DMS114 treated with DMSO at 0.1 percent for 48 hours (cell line): Measurements from ENCODE around the gene BOD1L1.

ENCODE experiments used
- DNase-seq: peaks from one replicate; lab custom pipeline; 2025; ENCODE audit not compliant: unreplicated experiment; lab: John Stamatoyannopoulos, UW

Gene BOD1L1

GRCh38 chr4:13540446-13541175 is 86.9 kb downstream of the BOD1L1 start:
- no peak for DNase-seq

- DNase-seq = no peak
These were observed 87.7 kb downstream of the BOD1L1 start for GRCh38 chr4:13539619-13540445.

DNA sequence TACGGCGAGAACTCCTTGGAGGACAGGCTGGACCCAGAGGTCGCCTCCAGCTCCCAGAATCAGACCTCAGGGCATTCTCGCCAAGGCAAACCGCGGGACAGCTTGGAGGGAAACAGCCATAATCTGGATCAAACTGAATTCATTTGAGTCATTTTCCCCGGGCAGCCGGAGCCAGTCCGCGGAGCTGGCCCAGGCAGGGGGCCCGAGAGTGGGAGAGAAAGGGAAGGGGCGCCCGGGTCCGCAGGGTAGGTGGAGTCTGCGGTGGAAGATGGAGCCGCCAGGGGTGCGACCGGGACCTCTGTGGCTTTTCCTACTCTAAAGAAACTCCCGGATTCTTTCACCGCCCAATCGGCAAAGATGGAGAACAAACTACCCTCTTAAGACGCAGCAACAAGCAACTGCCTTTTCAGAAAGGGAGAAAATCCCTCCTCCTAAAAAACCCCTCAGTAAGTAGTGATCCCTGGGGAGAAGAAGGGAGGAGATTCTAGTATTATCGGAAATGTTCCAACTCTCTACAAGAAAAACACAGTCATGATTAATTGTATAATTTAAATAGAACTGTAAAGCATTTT is 88.4 kb downstream of the BOD1L1 start:
- no peak for DNase-seq

DNA sequence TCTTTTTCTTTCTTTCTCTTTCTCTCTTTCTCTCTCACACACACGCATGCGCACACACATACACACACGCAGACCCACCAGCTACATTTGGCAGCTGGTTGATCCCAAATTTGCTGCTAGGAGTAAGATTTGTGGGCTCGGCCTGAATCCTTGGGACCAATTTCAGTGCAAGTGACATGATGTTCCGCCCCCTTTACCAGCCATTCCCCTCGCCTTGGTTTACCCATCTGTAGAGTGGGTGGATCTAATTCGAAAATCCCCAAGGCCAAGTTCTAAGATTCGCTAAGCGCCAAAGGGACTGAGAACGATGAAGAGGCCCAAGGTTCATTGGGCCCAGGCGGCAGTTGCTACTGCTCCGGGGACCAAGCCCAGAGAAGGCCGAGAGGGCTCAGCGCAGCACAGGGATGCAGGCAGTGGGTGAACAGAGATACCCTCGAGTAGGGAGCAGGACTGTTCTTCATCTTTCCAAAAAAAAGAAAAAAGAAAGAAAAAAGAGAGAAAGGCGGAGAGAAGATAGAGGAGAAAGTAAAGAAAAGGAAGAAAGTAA is 89.0 kb downstream of the BOD1L1 start:
- no peak for DNase-seq

- DNase-seq = no peak
These were observed 89.7 kb downstream of the BOD1L1 start for GRCh38 chr4:13537832-13538177.

DNA sequence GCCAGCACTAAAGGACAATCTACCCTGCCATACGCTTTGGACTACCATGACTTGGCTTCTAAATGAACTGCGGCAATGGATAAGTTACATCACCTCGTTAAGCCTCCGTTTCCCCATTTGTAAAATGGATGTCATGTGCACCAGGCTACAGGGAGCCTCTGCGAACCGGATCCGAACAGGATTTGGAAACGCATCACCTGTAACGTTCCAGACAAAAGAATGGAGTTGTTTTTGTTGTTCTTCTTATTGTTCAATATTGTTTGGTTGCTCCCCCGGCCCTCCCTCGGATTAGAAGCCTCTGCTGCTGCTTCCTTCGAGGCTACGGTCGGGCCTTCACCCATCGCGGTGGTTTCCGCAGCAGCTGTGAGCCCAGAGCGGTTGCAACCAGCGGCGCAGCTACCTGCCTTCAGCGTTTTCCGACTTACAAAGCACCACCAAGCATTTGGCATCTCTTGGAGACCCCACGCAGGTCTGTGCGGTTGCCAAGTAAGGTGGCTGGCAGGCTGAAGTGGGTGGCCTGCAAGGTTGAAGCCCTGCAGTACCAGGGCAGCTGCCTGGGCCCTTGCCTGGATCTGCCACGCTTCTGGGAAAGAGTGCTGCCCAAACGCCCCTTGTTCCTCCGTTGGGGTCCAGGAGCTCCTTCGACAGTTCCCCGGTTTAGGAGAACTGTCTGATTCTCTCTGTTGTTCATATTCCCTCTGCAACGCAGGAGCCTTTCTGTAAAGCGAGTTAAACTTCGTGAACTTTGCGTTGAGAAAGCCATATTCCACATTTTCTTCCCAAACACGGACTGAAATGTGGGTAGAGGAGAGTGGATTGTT is 90.3 kb downstream of the BOD1L1 start:
- no peak for DNase-seq

- DNase-seq = no peak
These were observed 90.9 kb downstream of the BOD1L1 start for GRCh38 chr4:13536607-13537006.

- DNase-seq = no peak
These were observed 91.7 kb downstream of the BOD1L1 start for GRCh38 chr4:13535708-13536361.

- DNase-seq = no peak
These were observed 92.4 kb downstream of the BOD1L1 start for GRCh38 chr4:13535118-13535517.

DNA sequence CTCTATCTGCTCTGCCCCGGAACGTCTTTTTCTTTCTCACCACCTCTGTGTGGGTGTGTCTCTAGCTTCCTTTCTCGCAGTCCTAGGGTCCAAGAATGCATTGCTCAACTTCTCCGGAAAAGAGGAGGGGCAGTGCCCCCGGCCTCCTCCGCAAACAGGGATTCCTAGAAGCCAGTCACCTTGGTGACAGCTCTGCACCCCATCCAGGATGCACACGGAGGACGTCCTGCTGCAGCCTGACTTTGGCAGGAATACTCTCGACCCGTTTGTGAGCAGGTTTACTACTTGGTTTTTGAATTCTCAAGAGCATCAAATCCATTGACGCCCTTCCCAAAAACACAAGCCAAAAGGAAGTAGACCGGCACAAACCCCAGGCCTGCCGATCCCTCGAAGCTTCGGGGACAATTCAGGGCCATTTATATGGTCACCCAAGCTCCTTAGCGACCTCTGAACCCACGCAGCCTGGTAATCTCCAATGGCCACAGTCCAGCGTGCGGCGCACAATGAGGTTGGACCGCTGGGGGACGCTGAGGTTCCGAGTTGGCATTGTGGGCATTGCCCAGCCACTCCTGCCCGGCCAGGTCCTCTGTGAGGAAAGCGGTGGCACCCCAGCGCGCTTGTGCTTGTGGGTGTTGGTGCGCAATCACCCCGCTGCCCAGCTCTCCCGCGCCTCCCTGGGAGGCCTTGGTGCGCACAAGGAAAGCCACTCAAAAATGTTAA is 93.0 kb downstream of the BOD1L1 start:
- no peak for DNase-seq

GRCh38 chr4:13533670-13534343 is 93.7 kb downstream of the BOD1L1 start:
- DNase-seq = no peak

DNA sequence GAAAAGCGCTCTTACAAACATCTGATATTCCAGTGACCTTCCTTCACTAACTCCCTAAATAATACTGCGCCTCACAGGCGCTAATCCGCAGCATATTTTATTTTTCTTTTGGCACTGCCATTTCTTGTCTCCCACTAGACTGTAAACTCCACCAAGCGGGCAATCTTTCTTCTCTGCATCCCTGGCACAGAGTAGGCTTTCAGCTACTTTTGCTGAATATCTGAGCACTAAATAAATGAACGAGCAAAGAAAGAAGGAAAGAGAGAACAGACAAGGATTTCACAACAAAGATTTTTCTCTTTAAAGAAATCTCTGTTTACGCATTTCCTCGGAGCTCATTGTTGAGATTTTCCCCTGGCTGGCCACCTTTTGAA is 95.9 kb downstream of the BOD1L1 start:
- DNase-seq = no peak

GRCh38 chr4:13530823-13531624 is 96.5 kb downstream of the BOD1L1 start:
- DNase-seq = no peak

DNA sequence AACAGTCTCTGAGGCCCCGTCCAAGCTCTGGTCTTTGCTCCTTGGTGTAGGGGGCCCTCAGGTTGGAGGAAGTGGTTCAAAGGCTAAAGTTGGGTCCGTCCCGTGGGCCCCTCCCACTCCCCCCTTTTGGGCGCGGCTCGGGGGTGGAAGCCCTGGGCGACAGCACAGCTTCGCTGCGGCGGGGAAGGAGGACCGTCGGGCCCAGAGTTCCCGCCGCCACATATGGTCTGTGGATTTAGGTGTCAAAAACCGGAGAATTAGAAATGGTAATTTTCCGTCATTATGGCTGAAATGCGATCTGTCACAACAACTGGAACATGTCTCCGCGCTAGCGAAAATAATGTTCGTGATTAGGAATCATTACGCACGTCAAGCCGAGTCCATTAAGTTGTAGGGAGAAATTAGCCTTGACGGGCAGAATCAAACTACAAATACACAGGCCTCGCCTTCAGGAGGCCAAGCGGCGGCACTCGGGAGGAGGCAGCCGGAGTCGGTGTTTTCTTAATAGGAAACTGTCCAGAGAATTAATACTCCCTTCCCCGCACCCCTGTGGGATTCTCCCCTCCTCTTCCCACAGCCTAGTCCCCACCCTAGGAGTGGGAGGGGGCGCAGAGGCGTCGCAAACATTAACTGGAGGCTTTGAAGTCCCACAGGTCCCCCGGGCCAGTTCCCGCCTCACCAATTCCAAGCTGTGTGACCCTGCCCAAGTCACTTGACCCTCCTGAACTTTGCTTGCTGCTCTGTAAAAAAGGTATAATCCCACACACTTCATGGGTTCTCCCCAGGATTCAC is 98.2 kb downstream of the BOD1L1 start:
- DNase-seq = no peak

GRCh38 chr4:13528821-13529127 is 98.8 kb downstream of the BOD1L1 start:
- no peak for DNase-seq

- DNase-seq = no peak
These were observed 99.3 kb downstream of the BOD1L1 start for GRCh38 chr4:13527981-13528820.
